Measurements from ENCODE around the gene HSPB7. TPM values are rescaled to one million over a fixed set of nuclear protein-coding genes. Genes with fewer than 3 reads are reported as not detected.
"Not testable (repeated sequence)": the region's sequence is repeated elsewhere in the genome, so short reads cannot be mapped to it uniquely, and the experiment has no call there.

HSPB7 gene
- polyA plus RNA-seq, 10 donors, result 96.0 to 165 (median 132) TPM

DNA sequence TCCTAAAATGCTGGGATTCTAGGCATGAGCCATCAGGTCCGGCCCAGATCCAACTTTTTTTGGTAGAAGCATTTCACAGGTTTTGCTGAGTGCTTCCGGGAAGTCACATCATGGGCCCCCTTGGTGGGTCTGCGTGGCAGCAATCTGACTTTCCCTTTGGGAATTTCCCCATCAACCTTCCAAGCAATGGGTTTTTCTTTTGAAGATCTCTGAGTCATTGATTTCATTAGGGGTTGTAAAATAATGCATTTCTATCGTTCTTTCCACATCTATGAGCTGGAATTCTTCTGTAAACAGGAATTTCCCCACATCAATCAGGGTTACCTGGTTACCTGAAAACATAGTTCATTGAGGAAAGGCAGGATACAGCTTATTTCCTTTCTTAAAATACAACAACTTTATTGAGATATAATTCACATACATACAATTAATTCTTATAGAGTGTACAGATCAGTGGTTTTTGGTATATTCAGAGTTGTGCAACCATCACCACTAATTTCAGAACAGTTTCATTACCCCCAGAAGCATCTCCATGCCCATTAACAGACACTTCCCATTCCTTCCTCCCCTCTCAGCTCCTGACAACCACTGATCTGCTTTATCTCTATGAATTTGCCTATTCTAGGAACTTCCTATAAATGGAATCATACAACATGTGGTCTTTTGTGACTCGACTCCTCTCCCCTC lies 32.1 kb downstream of the HSPB7 start:
- DNase-seq, result no peak

DNA sequence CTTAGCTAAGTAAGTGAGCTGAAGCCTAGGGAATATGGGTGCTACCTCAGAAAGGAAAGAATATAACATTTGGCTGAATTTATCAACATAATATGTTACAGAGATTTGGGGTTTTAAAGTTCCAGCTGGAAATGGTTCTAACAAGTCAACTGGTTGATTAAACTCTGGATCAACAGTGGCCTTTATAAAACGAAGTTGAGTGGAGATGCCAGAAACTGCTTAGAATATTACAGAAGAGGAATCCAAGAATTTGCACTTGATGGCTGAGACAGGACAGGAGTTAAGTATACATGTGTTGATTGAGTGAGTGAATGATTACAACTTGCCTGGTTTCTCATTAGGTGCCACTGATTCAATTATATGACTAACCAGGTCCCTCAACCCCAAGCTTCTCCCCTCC lies 34.6 kb downstream of the HSPB7 start:
- no peak for DNase-seq

DNA sequence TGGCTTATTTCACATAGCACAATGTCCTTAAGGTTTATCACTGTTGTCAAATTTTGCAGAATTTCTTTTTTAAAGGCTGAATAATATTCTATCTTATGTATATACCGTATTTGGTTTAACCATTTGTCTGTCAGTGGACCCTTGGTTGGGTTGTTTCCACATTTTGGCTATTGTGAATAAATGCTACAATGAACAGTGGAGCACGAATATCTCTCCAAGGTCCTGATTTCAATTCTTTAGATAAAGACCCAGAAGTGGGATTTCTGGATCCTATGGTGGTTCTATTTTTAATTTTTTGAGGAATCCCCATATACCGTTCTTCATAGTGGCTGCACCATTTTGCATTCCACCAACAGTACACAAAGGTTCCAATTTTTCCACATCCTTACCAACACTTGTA lies 36.2 kb downstream of the HSPB7 start:
- DNase-seq, result no peak

DNA sequence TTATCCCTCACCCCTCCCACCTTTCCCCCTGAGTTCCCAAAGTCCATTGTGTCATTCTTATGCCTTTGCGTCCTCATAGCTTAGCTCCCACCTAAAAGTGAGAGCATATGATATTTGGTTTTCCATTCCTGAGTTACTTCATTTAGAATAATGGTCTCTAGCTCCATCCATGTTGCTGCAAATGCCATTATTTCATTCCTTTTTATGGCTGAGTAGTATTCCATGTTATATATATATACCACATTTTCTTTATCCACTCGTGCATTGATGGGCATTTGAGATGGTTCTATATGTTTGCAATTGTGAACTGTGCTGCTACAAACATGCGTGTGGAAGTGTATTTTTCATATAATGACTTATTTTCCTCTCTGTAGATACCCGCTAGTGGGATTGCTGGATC lies 39.9 kb downstream of the HSPB7 start:
- not testable (repeated sequence) for DNase-seq

DNA sequence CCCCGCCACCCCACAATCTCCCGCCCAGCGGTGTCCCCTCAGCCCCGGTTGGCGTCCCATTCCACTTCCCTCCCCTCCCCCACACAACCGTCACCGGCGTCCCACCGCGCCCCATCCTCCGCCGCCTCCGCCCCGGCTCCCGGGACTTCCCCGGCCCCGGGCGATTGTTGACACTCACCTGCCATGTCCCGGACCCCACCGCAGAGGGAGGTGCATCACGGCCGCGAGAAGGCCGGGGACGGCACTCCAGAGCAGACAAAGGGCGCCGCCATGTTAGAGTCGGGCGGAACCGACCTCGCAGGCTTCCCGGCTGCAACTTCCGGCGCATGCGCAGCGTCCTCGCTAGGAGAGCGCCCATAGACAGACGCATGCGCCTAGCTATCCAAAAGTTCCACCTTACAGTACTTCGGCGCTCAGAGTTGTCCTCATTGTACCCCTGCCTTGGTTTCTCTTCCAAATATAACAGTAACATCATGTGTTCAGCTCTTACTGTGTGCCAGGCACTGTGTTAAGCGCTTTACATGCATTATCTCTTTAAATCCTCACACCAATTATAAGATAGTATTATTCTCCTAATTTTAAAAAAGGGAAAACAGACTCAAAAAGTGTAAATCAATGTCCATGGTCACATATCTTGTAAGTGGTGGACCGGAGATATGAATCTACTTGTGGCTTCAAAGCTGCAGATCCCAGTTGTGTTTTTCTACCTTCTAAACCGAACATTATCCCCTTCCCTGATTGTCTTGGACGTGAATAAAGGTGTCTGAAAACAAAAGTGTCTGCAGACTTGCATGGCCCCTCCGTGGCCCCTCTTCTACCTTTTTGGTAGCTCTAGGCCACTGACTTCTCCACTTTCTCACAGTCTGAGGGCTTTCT lies 41.8 kb downstream of the HSPB7 start, which contains the start of gene ZBTB17:
Gene ZBTB17, minus strand, starts transcription at position 297 of the 876 bp plus-strand sequence. CDS start 27,606 bp downstream, outside the sequence.
- DNase-seq, result peak; percentile 91 to 97 (median 96)

DNA sequence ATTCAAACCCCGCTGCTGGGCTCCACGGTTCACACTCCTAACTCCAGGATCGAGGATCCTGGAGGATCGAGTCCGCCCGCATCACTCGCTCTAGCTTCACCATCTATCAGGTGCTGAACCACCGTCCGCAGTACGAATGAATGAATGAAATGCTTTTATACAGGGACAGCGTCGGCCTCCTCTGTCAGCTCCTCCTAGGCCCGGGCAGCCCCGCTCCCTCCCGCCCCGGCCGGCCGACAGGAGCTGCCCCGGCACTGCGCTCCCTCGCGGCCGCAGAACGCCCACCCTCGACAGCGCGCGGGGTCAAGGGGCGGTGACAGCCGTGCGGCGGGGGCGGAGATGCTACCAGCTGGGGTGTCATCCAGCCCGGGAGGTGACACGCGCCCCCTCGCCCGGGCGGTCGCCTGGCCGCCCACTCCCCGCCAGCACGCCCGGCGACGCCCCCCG lies 42.5 kb downstream of the HSPB7 start:
- peak in 2 of 3 donors; percentile 61 to 81 for DNase-seq

DNA sequence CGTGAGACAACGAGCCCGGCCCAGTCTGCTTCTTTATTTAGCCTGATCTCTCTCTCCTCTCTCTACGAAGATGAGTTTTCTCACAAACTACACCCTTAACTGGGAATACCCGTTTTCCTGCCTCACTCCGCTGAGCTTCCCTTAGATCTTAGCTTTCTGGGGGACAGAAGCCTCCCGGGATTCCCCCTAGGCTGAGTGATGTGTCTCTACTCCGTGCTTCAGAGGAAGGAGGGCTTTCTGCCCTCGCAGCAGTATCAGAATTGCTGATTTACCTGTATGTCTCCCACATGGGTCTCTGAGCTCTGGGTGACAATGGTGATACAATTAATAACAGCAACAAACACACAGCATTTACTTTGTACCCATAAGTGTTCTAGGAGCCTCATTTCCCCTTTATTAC lies 43.0 kb downstream of the HSPB7 start:
- DNase-seq, result no peak

DNA sequence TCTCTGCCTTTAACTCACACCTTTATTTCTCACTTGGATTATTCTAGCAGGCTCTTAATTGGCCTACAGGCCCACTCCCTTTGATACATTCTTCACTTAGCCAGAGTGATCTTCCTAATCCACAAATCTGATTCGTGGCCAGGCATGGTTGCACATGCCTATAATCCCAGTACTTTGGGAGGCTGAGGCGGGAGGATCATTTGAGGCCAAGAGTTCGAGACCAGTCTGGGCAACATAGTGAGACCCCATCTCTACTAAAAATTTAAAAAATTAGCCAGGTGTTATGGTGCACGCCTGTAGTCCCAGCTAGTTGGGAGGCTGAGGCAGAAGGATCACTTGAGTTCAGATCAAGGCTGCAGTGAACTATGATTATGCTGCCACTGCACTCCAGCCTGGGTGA lies 44.1 kb downstream of the HSPB7 start:
- DNase-seq, result no peak

DNA sequence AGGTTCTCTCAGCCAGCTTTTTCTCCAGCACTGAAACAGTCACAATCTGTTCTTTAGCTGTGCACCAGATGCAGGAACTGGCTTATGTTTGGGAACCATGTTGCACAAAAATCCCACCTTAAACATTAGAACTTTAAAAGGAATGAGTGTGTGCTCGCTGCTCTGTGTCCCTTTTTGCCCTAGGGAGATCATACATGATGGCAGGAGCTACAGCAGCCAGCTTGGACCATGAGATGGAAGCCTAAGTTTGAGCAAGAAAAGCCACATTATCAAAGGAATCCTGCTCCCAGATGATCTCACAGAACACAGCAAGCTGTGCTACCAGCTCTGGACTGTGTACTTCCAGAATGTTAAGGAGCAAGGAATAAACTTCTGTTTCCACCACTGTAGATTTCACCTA lies 45.4 kb downstream of the HSPB7 start:
- no peak for DNase-seq

DNA sequence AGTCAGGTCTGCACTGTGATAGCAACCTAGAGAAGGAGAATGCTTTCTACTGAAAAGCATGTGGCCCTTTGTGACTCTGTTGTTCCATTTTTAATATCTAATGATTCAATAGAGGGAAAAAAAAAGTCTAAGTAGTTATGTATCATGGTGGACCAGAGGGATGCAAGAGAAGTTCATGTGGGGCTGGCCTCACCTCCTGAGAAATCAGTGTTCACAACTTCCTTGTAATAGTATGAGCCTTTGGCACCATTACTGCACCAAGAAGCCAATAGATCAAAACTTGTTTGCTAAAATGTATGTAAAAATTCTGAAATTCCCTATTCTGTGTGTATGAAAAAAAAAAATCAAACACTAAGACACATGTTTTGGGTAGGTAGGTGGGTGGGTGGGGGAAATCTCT lies 46.9 kb downstream of the HSPB7 start:
- DNase-seq, result no peak

DNA sequence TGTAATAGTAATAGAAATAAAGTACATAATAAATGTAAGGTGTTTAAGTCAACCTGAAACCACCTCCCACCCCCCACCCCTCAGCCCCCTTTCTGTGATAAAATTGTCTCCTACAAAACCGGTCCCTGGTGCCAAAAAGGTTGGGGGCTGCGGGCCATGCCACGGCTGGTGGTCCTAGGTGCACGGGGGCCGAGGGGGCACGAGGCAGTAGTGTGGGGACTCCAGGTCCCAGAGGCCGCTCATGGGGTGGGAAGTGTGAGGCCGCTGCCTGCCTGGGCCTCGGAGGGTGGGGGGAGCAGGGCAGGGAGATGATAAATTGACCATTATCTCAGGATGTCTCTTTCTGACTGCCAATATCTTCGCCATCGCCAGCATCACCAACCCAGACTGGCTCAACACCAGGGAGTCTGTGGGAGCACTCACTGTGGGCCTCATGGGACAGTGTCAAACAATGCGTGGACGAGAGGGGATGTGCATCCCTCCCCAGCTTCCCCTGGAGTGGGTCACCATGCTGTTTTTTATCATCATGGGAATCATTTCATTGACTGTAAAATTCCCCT lies 48.4 kb downstream of the HSPB7 start:
- DNase-seq, result no peak

DNA sequence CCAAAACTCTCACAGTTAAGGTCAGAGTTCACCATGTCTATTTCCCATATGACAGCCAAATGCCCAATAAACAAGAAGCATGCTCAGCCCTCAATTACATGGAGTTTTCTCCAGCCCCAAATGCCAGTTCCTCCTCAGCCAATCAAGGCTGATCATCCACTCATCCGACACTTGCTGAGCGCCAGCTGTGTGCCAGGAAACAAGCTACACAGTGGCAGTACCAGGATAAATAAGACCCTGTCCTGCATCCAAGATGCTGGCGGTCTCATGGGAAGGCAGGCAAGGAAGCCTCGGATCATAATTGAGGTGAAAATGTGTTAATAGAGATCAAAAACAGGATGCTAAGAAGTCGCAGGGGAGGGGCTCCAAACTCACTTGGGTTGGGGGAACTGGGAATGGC lies 49.7 kb downstream of the HSPB7 start:
- no peak for DNase-seq

DNA sequence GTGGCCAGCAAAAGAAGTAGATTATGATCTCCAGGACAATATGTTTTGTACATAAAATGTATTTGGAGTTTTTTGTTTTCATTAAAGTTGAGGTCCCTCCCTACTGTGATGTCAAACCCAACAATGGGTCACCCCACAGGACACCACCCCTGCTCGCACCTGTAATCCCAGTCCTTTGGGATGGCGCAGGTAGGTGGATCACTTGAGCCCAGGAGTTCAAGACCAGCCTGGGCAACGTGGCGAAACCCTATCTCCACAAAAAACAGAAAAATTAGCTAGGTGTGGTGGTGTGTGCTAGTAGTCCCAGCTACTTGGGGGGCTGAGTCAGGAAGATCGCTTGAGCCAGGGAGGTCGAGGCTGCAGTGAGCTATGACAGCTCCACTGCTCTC lies 50.9 kb downstream of the HSPB7 start:
- DNase-seq, result no peak

DNA sequence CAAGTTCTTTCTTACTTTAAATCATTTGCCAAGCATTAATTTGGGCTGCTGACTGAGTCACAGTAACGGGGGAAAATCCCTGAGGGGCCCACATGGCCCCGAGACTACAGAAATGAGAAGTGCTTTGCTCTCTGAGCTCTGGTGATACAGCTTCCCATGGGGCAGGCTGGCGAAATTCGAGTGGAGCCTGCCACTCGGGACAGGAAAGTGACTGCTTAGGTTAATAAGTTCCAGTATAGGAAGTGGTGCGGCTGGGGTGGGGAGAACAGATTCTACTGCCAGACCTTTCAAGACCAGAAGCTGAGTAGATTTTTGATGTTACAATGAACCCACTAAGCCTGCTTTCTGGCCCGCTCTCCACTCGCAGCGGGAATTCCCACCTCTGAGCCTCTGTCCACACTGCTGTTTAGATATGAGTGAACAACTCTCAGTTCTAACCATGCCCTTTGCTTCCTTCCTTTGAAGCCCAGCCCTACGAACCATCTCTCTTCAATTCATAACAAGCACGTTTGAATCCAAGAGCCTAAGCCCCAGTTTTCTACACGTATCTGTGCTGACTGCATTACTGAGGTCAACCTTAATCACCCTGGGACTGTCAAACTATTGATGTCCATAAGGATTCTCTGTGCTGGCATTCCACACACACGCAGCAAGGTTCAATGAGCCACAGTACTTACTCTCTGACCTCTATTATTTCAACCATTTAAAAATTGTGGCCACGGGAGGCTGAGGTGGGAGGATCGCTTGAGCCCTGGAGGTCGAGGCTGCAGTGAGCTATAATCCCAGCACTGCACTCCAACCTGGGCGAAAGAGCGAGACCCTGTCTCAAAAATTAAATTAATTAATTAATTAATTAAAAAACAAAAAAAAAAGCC lies 51.5 kb downstream of the HSPB7 start:
- DNase-seq, result no peak

DNA sequence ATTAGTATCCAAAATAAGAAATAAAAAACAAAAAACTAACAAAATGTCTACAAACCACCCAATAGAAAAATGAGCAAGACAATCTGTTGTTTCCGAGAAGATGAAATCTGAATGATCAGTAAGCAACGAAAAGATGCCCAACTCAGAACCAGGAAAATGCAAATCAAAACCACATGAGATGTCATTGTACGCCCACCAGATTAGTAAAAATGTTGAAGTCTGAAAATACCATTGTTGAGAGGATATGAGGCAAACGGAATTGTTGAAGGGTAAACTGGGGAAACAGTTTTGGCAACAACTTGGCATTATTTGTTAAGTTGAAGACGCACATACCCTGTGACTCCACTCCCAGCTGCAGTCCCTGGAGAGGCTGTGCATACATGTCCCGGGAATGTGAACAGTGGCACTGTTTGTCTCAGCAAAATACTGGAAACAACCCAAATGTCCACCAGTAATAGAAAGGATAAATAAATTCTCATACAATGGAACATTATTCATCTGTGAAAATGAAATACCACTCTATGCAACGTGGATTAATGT lies 52.5 kb downstream of the HSPB7 start:
- DNase-seq, result no peak

Other genes starting within 250 kb of the HSPB7 start
- 1 to 10 TPM in 5 of 10 donors, under 1 TPM in 5; 0.67 to 2.2 (median 0.95) TPM for gene UQCRHL, start 210.4 kb downstream of the HSPB7 start, polyA plus RNA-seq (ENCODE audit: insufficient read length in 10 of 10)
- 10 to 100 TPM; 28.0 to 40.5 (median 34.9) TPM for gene SPEN, start 170.3 kb downstream of the HSPB7 start, polyA plus RNA-seq (ENCODE audit: insufficient read length in 10 of 10)
- 10 to 100 TPM; 16.9 to 33.7 (median 23.1) TPM for gene ZBTB17, start 41.9 kb downstream of the HSPB7 start, polyA plus RNA-seq (ENCODE audit: insufficient read length in 10 of 10)
- gene SRARP, start 13.8 kb downstream of the HSPB7 start, polyA plus RNA-seq (ENCODE audit: insufficient read length in 10 of 10), result under 1 TPM in 1 of 10 donors, not detected in 9; 0.07 TPM
- 1 to 10 TPM in 3 of 10 donors, under 1 TPM in 7; 0.27 to 1.2 (median 0.59) TPM for gene CLCNKA, start 4.0 kb upstream of the HSPB7 start, polyA plus RNA-seq (ENCODE audit: insufficient read length in 10 of 10)
- under 1 TPM in 7 of 10 donors, not detected in 3; 0.07 to 0.44 (median 0.16) TPM for gene CLCNKB, start 25.7 kb upstream of the HSPB7 start, polyA plus RNA-seq (ENCODE audit: insufficient read length in 10 of 10)
- gene FAM131C, start 55.6 kb upstream of the HSPB7 start, polyA plus RNA-seq (ENCODE audit: insufficient read length in 10 of 10), result under 1 TPM in 6 of 10 donors, not detected in 4; 0.15 to 0.29 (median 0.20) TPM
- 1 to 10 TPM; 5.6 to 9.2 (median 7.0) TPM for gene EPHA2, start 138.0 kb upstream of the HSPB7 start, polyA plus RNA-seq (ENCODE audit: insufficient read length in 10 of 10)
- gene ARHGEF19, start 194.6 kb upstream of the HSPB7 start, polyA plus RNA-seq (ENCODE audit: insufficient read length in 10 of 10), result 10 to 100 TPM in 2 of 10 donors, 1 to 10 TPM in 8; 1.7 to 12.4 (median 2.8) TPM
- gene CPLANE2, start 219.1 kb upstream of the HSPB7 start, polyA plus RNA-seq (ENCODE audit: insufficient read length in 10 of 10), result 1 to 10 TPM; 1.2 to 3.6 (median 2.3) TPM

All from muscle of back (tissue), 11 donors.